GM12878 (cell line): ENCODE results near the gene DPY19L1. TPM values are rescaled to one million over a fixed set of nuclear protein-coding genes. Genes with fewer than 3 reads are reported as not detected.

Source experiments
- ATAC-seq: fragments of 200-7000 bp; cut with Tn5 transposase; 3 replicates; pipeline ENCODE4 v1.9.1; 2020; ENCODE audit warnings: mild to moderate bottlenecking, moderate library complexity
- BruUV-seq: library from RNA; stranded (reverse); fragments of 400-500 nt; replicated peaks from 2 replicates; lab custom pipeline; 2021; lab: Mats Ljungman, UMichigan
- CTCF ChIA-PET: fragments of 300-600 bp; sonication (Branson Sonifier 250); formaldehyde crosslinking; extraction: SDS; loops from one replicate; lab custom pipeline; 2021; ENCODE audit warnings: inconsistent platforms; lab: Yijun Ruan, JAX
- POLR2A ChIA-PET: fragments of 350-600 bp; formaldehyde crosslinking; extraction: SDS; loops from one replicate; lab custom pipeline; 2021; ENCODE audit warnings: inconsistent platforms; lab: Charles Lee
- RAD21 ChIA-PET: fragments of 300-600 bp; sonication (Branson Sonifier 250); formaldehyde crosslinking; loops from one replicate; lab custom pipeline; 2023; ENCODE audit warnings: antibody characterized with exemption; ENCODE audit not compliant: unreplicated experiment; lab: Charles Lee
- SMC1A ChIA-PET: fragments of 300-600 bp; sonication (Branson Sonifier 250); formaldehyde crosslinking; loops from one replicate; lab custom pipeline; 2023; ENCODE audit not compliant: unreplicated experiment, uncharacterized antibody; lab: Charles Lee
- DNase-seq: peaks from one replicate; pipeline ENCODE4 v3.0.0-alpha.2; 2011; ENCODE audit warnings: low read depth, low spot score
- FAIRE-seq: peaks from 3 replicates; lab custom pipeline; 2011; peaks lifted over from hg19 to GRCh38; lab: Jason Lieb, UNC
- H2AFZ ChIP-seq: 2 replicates; pipeline ENCODE4 v1.6.0; 2011; ENCODE audit warnings: low read depth, low read length, control low read depth; ENCODE audit not compliant: control insufficient read depth
- H3K27ac ChIP-seq: 2 replicates; pipeline ENCODE4 v1.5.1; 2011; ENCODE audit warnings: control low read depth; ENCODE audit not compliant: control insufficient read depth, insufficient read depth
- H3K27me3 ChIP-seq, 2 experiments: replicated peaks in 1 of 2; 2 replicates each; pipeline versions ENCODE4 v1.6.0 to v1.6.1; 2011; ENCODE audit warnings: low read length in 1 of 2; ENCODE audit not compliant: control insufficient read depth in 2 of 2, insufficient read depth in 2 of 2
- H3K36me3 ChIP-seq, 2 experiments: 2 replicates each; pipeline ENCODE4 v1.5.1; 2011; ENCODE audit warnings: low read length in 1 of 2; ENCODE audit not compliant: control insufficient read depth in 2 of 2, insufficient read depth in 2 of 2
- H3K4me1 ChIP-seq: 2 replicates; pipeline ENCODE4 v1.6.1; 2011; ENCODE audit warnings: mild to moderate bottlenecking, low read length, moderate library complexity, mixed read lengths; ENCODE audit not compliant: control insufficient read depth, insufficient read depth
- H3K4me2 ChIP-seq: 2 replicates; pipeline ENCODE4 v1.6.0; 2011; ENCODE audit warnings: control low read depth; ENCODE audit not compliant: control insufficient read depth, insufficient read depth
- H3K4me3 ChIP-seq: fragments of 200-600 bp; sonication (generic); 2 replicates; pipeline ENCODE4 v1.5.1; 2016
- H3K79me2 ChIP-seq: 2 replicates; pipeline ENCODE4 v1.6.0; 2011; ENCODE audit warnings: low read length; ENCODE audit not compliant: control insufficient read depth, insufficient read depth
- H3K9ac ChIP-seq: 2 replicates; pipeline ENCODE4 v1.8.0; 2011; ENCODE audit warnings: low read length, control low read depth, mixed read lengths; ENCODE audit not compliant: control insufficient read depth, insufficient read depth
- H3K9me3 ChIP-seq: replicated peaks from 3 replicates; pipeline ENCODE4 v1.5.1; 2011; ENCODE audit warnings: mild to moderate bottlenecking, low read length; ENCODE audit not compliant: control insufficient read depth, insufficient read depth
- H4K20me1 ChIP-seq: 2 replicates; pipeline ENCODE4 v1.6.0; 2011; ENCODE audit not compliant: control insufficient read depth, insufficient read depth
- ATF7 ChIP-seq: fragments of 450-650 bp; IDR thresholded peaks from 2 replicates; pipeline ENCODE4 v1.6.1; 2016; ENCODE audit warnings: low read depth, mild to moderate bottlenecking
- EED ChIP-seq: sonication (generic); IDR thresholded peaks from 2 replicates; pipeline ENCODE4 v1.6.1; 2016; ENCODE audit warnings: antibody characterized with exemption, low read depth
- ETV6 ChIP-seq, 2 experiments: fragments of 450-650 bp in 1 of 2; IDR thresholded peaks in 1 of 2; conservative IDR thresholded peaks in 1 of 2; 2 replicates each; pipeline ENCODE4 v1.6.1; 2014; ENCODE audit warnings: antibody characterized with exemption in 1 of 2, borderline replicate concordance in 1 of 2, low read depth in 1 of 2, mild to moderate bottlenecking in 1 of 2, moderate library complexity in 1 of 2
- FOXM1 ChIP-seq: IDR thresholded peaks from 2 replicates; pipeline ENCODE4 v1.6.1; 2012; ENCODE audit warnings: low read depth, mild to moderate bottlenecking, inconsistent platforms, low read length, moderate library complexity
- HDAC6 ChIP-seq: fragments of 200-600 bp; sonication (generic); IDR thresholded peaks from one replicate; pipeline ENCODE4 v1.8.0; 2017; ENCODE audit warnings: antibody characterized with exemption; ENCODE audit not compliant: unreplicated experiment
- IKZF1 ChIP-seq: fragments of 450-650 bp; conservative IDR thresholded peaks from 2 replicates; pipeline ENCODE4 v1.6.1; 2017; ENCODE audit warnings: antibody characterized with exemption, mild to moderate bottlenecking
- IKZF2 ChIP-seq, 2 experiments: fragments of 450-650 bp; IDR thresholded peaks; 2 replicates each; pipeline ENCODE4 v1.6.1; 2017; ENCODE audit warnings: mild to moderate bottlenecking in 2 of 2, moderate library complexity in 2 of 2
- JUNB ChIP-seq: IDR thresholded peaks from 2 replicates; pipeline ENCODE4 v1.6.1; 2016; ENCODE audit warnings: antibody characterized with exemption, mild to moderate bottlenecking
- NFIC ChIP-seq: IDR thresholded peaks from 2 replicates; pipeline ENCODE4 v1.6.1; 2012; ENCODE audit warnings: low read depth, mild to moderate bottlenecking, inconsistent platforms, low read length, moderate library complexity
- NR2C1 ChIP-seq: fragments of 450-650 bp; IDR thresholded peaks from 2 replicates; pipeline ENCODE4 v1.6.1; 2017; ENCODE audit warnings: antibody characterized with exemption, mild to moderate bottlenecking, moderate library complexity
- RUNX3 ChIP-seq: IDR thresholded peaks from 2 replicates; pipeline ENCODE4 v1.6.1; 2012; ENCODE audit warnings: low read length, inconsistent platforms
- SUZ12 ChIP-seq: fragments of 200-600 bp; sonication (generic); IDR thresholded peaks from one replicate; pipeline ENCODE4 v1.6.1; 2018; ENCODE audit warnings: antibody characterized with exemption, mild to moderate bottlenecking; ENCODE audit not compliant: unreplicated experiment
- WGBS: methylation state at CpG from one replicate; pipeline ENCODE4 v1.1.6; 2016; ENCODE audit warnings: low lambda C conversion rate; ENCODE audit not compliant: insufficient replicate concordance, insufficient coverage; ENCODE audit errors: missing lambda C conversion rate; 5-methylcytosine and 5-hydroxymethylcytosine counted together
- in situ Hi-C: fragments of 300-500 bp; cut with MboI; formaldehyde crosslinking; loops from 9 replicates; pipeline ENCODE4 v1.14.3; 2018; ENCODE audit warnings: mixed read lengths
- intact Hi-C: fragments of 100-400 bp; cut with micrococcal nuclease; formaldehyde crosslinking; loops from one replicate; pipeline ENCODE4 v1.14.2; 2022; ENCODE audit not compliant: unreplicated experiment
- polyA plus RNA-seq, 11 experiments: library from polyadenylated mRNA; depleted of rRNA in 4 of 11; unstranded in 6 of 11; stranded (reverse) in 5 of 11; fragments of >200 nt; fragmentation: Nextera tagmentation in 4 of 11; fragmentation: Illumina TruSeq in 1 of 11; extraction: Ambion mirVana in 4 of 11; extraction: Trizol in 1 of 11; gene quantifications; 1 replicate in 1 of 11; 2 replicates in 10 of 11; pipeline versions ENCODE4 v1.2.1 to v1.2.3, GENCODE V29; 2011 to 2016; ENCODE audit warnings: inconsistent platforms in 2 of 11, missing spikeins in 2 of 11, low read depth in 1 of 11
- total RNA-seq, 4 experiments: library from RNA; depleted of rRNA in 3 of 4; stranded (reverse); fragments of >200 nt in 3 of 4; fragmentation: Illumina TruSeq in 1 of 4; extraction: Trizol in 1 of 4; gene quantifications; 2 replicates each; pipeline versions ENCODE4 v1.2.1 to v1.2.3, GENCODE V29; 2013 to 2021

Gene DPY19L1
- total and polyA plus RNA-seq, 10 of the 15 experiments (the other 5 are each of a cell fraction or from before 2014, with no cell fraction given): 0.47 to 35.4 (median 3.8) TPM

DNA sequence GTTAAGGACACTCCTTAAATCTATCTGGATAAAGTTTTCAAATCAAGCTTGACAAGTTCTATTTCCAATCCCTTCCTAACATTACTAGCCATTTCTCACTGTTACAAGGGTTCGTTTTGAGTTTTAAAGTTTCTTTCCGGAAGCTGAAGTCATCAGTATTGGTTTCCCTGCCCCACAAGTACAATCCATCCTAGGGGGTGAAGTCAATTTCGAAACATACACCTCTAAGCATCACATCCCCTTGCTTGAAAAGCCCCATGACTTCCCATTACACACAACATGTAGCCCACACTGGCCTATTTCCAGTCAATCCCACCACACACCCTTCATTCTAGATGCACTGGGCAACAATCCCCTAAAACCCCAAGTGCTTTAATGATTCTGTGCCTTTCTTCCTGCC, 13.0 kb downstream of the DPY19L1 start:
- SMC1A ChIA-PET: interaction anchor here (1.6 to 3.4 kb wide), 2 partner anchors 10 to 12 kb away, joined by 5 to 16 read pairs; no protein-coding TSS in a partner anchor
- no peaks in the 10 kb centered on the region for H4K20me1 ChIP-seq
- ATAC-seq: peak; percentile 86
- TF ChIP-seq IKZF1 (peak; percentile 47; the same call in 1 of the 2 replicates), NR2C1 (no peak), ETV6 (conservative IDR thresholded peaks at IDR 0.05 in 1 of 2, IDR thresholded peaks at IDR 0.05 in 1 of 2; ENCODE audit: borderline replicate concordance in 1 of 2, low read depth in 1 of 2) (peak in 1 of 2 experiments; percentile 91; a peak in 2 of 4 replicates), FOXM1 (peak; percentile 21; the same call in 1 of the 2 replicates), SUZ12 (no peak), HDAC6 (no peak), IKZF2 (IDR thresholded peaks at IDR 0.05) (0 out of 4 replicates have a peak, but pooled peaks of 1 of the 2 experiments have one; percentile 22), ATF7 (peak; percentile 50; the same call in 1 of the 2 replicates), JUNB (peak; percentile 79), NFIC (peak; percentile 60; the same call in 1 of the 2 replicates), RUNX3 (peak; percentile 78), EED (peak; percentile 75)
- TF ChIP-seq, all 136 proteins: peak for 9
- CTCF ChIA-PET: interaction anchor here (0.7 to 1.8 kb wide), 4 partner anchors 8 to 704 kb away, joined by 3 to 5 read pairs (median 4); no protein-coding TSS in a partner anchor
- POLR2A ChIA-PET: interaction anchor here (1.2 to 1.6 kb wide), 2 partner anchors 10 to 16 kb away, joined by 3 read pairs; no protein-coding TSS in a partner anchor
- no peaks in the 10 kb centered on the region; a peak in 1 of 4 replicates for H3K36me3 ChIP-seq
- no peak for DNase-seq
- RAD21 ChIA-PET: interaction anchor here (0.9 to 3.4 kb wide), 3 partner anchors 10 to 21 kb away, joined by 3 to 12 read pairs (median 4); no protein-coding TSS in a partner anchor
- H3K4me1 ChIP-seq: no peaks in the 10 kb centered on the region
- 23% methylated on average over 3 of the region's 3 CpGs for WGBS
- H3K27ac ChIP-seq: no peak overlapping the region
- no peaks in the 10 kb centered on the region for H3K27me3 ChIP-seq
- no peaks in the 10 kb centered on the region for H3K79me2 ChIP-seq
- no peak overlapping the region for H3K4me3 ChIP-seq
- no peak overlapping the region for H3K4me2 ChIP-seq
- no TSS peak for BruUV-seq
- no peaks in the 10 kb centered on the region for H3K9me3 ChIP-seq
- H2AFZ ChIP-seq: no peak overlapping the region
- H3K9ac ChIP-seq: no peak overlapping the region
- FAIRE-seq: no peak
- in situ Hi-C loops: no loop called here
- intact Hi-C loops: no loop called here
